GM23248 (cell line): ENCODE measurements around the gene KASH5.

ENCODE experiments used
- EZH2 ChIP-seq: fragments of 200-600 bp; sonication (generic); IDR thresholded peaks from 2 replicates; pipeline ENCODE4 v1.6.1; 2018; ENCODE audit warnings: antibody characterized with exemption, mild to moderate bottlenecking; ENCODE audit not compliant: insufficient read depth, poor library complexity, severe bottlenecking
- EZH2phosphoT487 ChIP-seq: fragments of 200-600 bp; sonication (generic); IDR thresholded peaks from 2 replicates; pipeline ENCODE4 v1.6.1; 2018; ENCODE audit warnings: antibody characterized with exemption, moderate library complexity, mild to moderate bottlenecking, low read depth; ENCODE audit not compliant: insufficient read depth

GRCh38 chr19:49342291-49342721, 45.7 kb upstream of the KASH5 start:
- no peak for TF ChIP-seq EZH2
- TF ChIP-seq EZH2phosphoT487, result no peak
